GM12878 (cell line): ENCODE results near the gene NFATC2. TPM values are rescaled to one million over a fixed set of nuclear protein-coding genes. Genes with fewer than 3 reads are reported as not detected.

Experiments
- ATAC-seq: fragments of 200-7000 bp; cut with Tn5 transposase; 3 replicates; pipeline ENCODE4 v1.9.1; 2020; ENCODE audit warnings: mild to moderate bottlenecking, moderate library complexity
- BruUV-seq: library from RNA; stranded (reverse); fragments of 400-500 nt; replicated peaks from 2 replicates; lab custom pipeline; 2021; lab: Mats Ljungman, UMichigan
- CTCF ChIA-PET: fragments of 300-600 bp; sonication (Branson Sonifier 250); formaldehyde crosslinking; extraction: SDS; loops from one replicate; lab custom pipeline; 2021; ENCODE audit warnings: inconsistent platforms; lab: Yijun Ruan, JAX
- POLR2A ChIA-PET: fragments of 350-600 bp; formaldehyde crosslinking; extraction: SDS; loops from one replicate; lab custom pipeline; 2021; ENCODE audit warnings: inconsistent platforms; lab: Charles Lee
- RAD21 ChIA-PET: fragments of 300-600 bp; sonication (Branson Sonifier 250); formaldehyde crosslinking; loops from one replicate; lab custom pipeline; 2023; ENCODE audit warnings: antibody characterized with exemption; ENCODE audit not compliant: unreplicated experiment; lab: Charles Lee
- SMC1A ChIA-PET: fragments of 300-600 bp; sonication (Branson Sonifier 250); formaldehyde crosslinking; loops from one replicate; lab custom pipeline; 2023; ENCODE audit not compliant: unreplicated experiment, uncharacterized antibody; lab: Charles Lee
- DNase-seq: peaks from one replicate; pipeline ENCODE4 v3.0.0-alpha.2; 2011; ENCODE audit warnings: low read depth, low spot score
- FAIRE-seq: peaks from 3 replicates; lab custom pipeline; 2011; peaks lifted over from hg19 to GRCh38; lab: Jason Lieb, UNC
- H2AFZ ChIP-seq: 2 replicates; pipeline ENCODE4 v1.6.0; 2011; ENCODE audit warnings: low read depth, low read length, control low read depth; ENCODE audit not compliant: control insufficient read depth
- H3K27ac ChIP-seq: 2 replicates; pipeline ENCODE4 v1.5.1; 2011; ENCODE audit warnings: control low read depth; ENCODE audit not compliant: control insufficient read depth, insufficient read depth
- H3K27me3 ChIP-seq, 2 experiments: replicated peaks in 1 of 2; 2 replicates each; pipeline versions ENCODE4 v1.6.0 to v1.6.1; 2011; ENCODE audit warnings: low read length in 1 of 2; ENCODE audit not compliant: control insufficient read depth in 2 of 2, insufficient read depth in 2 of 2
- H3K36me3 ChIP-seq, 2 experiments: 2 replicates each; pipeline ENCODE4 v1.5.1; 2011; ENCODE audit warnings: low read length in 1 of 2; ENCODE audit not compliant: control insufficient read depth in 2 of 2, insufficient read depth in 2 of 2
- H3K4me1 ChIP-seq: 2 replicates; pipeline ENCODE4 v1.6.1; 2011; ENCODE audit warnings: mild to moderate bottlenecking, low read length, moderate library complexity, mixed read lengths; ENCODE audit not compliant: control insufficient read depth, insufficient read depth
- H3K4me2 ChIP-seq: 2 replicates; pipeline ENCODE4 v1.6.0; 2011; ENCODE audit warnings: control low read depth; ENCODE audit not compliant: control insufficient read depth, insufficient read depth
- H3K4me3 ChIP-seq: fragments of 200-600 bp; sonication (generic); 2 replicates; pipeline ENCODE4 v1.5.1; 2016
- H3K79me2 ChIP-seq: 2 replicates; pipeline ENCODE4 v1.6.0; 2011; ENCODE audit warnings: low read length; ENCODE audit not compliant: control insufficient read depth, insufficient read depth
- H3K9ac ChIP-seq: 2 replicates; pipeline ENCODE4 v1.8.0; 2011; ENCODE audit warnings: low read length, control low read depth, mixed read lengths; ENCODE audit not compliant: control insufficient read depth, insufficient read depth
- H3K9me3 ChIP-seq: replicated peaks from 3 replicates; pipeline ENCODE4 v1.5.1; 2011; ENCODE audit warnings: mild to moderate bottlenecking, low read length; ENCODE audit not compliant: control insufficient read depth, insufficient read depth
- H4K20me1 ChIP-seq: 2 replicates; pipeline ENCODE4 v1.6.0; 2011; ENCODE audit not compliant: control insufficient read depth, insufficient read depth
- ASH2L ChIP-seq: fragments of 300-600, 200-600 bp; sonication (generic); IDR thresholded peaks from 2 replicates; pipeline ENCODE4 v1.6.1; 2017; ENCODE audit warnings: low read depth, mild to moderate bottlenecking, borderline replicate concordance
- BCL3 ChIP-seq: IDR thresholded peaks from 2 replicates; pipeline ENCODE4 v1.6.1; 2011; ENCODE audit warnings: borderline replicate concordance, low read depth, mild to moderate bottlenecking, moderate library complexity, low read length; ENCODE audit not compliant: insufficient read depth, poor library complexity, severe bottlenecking
- CBX5 ChIP-seq: sonication (generic); IDR thresholded peaks from 2 replicates; pipeline ENCODE4 v1.6.1; 2016; ENCODE audit warnings: low read depth, moderate library complexity, mild to moderate bottlenecking, inconsistent platforms
- ESRRA ChIP-seq: IDR thresholded peaks from 2 replicates; pipeline ENCODE4 v1.6.1; 2012; ENCODE audit warnings: mild to moderate bottlenecking, low read length, improper control_type of control experiment
- KAT2A ChIP-seq: conservative IDR thresholded peaks from 2 replicates; pipeline ENCODE4 v1.6.1; 2011; ENCODE audit warnings: low read depth, low read length; ENCODE audit not compliant: control insufficient read depth
- POLR2AphosphoS5 ChIP-seq: IDR thresholded peaks from 2 replicates; pipeline ENCODE4 v1.6.1; 2011; ENCODE audit warnings: mild to moderate bottlenecking, low read length, inconsistent platforms
- RAD21 ChIP-seq: IDR thresholded peaks from 2 replicates; pipeline ENCODE4 v1.6.1; 2011; ENCODE audit warnings: mild to moderate bottlenecking, low read depth, low read length, moderate library complexity; ENCODE audit not compliant: insufficient read depth
- RELB ChIP-seq: fragments of 450-650 bp; IDR thresholded peaks from 2 replicates; pipeline ENCODE4 v1.6.1; 2017; ENCODE audit warnings: low read depth, mild to moderate bottlenecking, moderate library complexity
- REST ChIP-seq: IDR thresholded peaks from 2 replicates; pipeline ENCODE4 v1.6.1; 2012; ENCODE audit warnings: mild to moderate bottlenecking, low read depth, low read length
- SREBF2 ChIP-seq: IDR thresholded peaks from 2 replicates; pipeline ENCODE4 v1.6.1; 2012; ENCODE audit warnings: mild to moderate bottlenecking, low read length
- TAF1 ChIP-seq: IDR thresholded peaks from 2 replicates; pipeline ENCODE4 v1.6.1; 2011; ENCODE audit warnings: mild to moderate bottlenecking, low read depth, low read length, borderline replicate concordance
- TBL1XR1 ChIP-seq: IDR thresholded peaks from 2 replicates; pipeline ENCODE4 v1.6.1; 2012; ENCODE audit warnings: low read depth, low read length, improper control_type of control experiment
- USF1 ChIP-seq: IDR thresholded peaks from 2 replicates; pipeline ENCODE4 v1.6.1; 2011; ENCODE audit warnings: borderline replicate concordance, low read depth, mild to moderate bottlenecking, moderate library complexity, mixed read lengths, low read length; ENCODE audit not compliant: insufficient read depth; ENCODE audit errors: extremely low read length
- ZNF24 ChIP-seq: fragments of 450-650 bp; IDR thresholded peaks from 2 replicates; pipeline ENCODE4 v1.6.1; 2017; ENCODE audit warnings: antibody characterized with exemption, mild to moderate bottlenecking
- WGBS: methylation state at CpG from one replicate; pipeline ENCODE4 v1.1.6; 2016; ENCODE audit warnings: low lambda C conversion rate; ENCODE audit not compliant: insufficient replicate concordance, insufficient coverage; ENCODE audit errors: missing lambda C conversion rate; 5-methylcytosine and 5-hydroxymethylcytosine counted together
- in situ Hi-C: fragments of 300-500 bp; cut with MboI; formaldehyde crosslinking; loops from 9 replicates; pipeline ENCODE4 v1.14.3; 2018; ENCODE audit warnings: mixed read lengths
- intact Hi-C: fragments of 100-400 bp; cut with micrococcal nuclease; formaldehyde crosslinking; loops from one replicate; pipeline ENCODE4 v1.14.2; 2022; ENCODE audit not compliant: unreplicated experiment
- polyA plus RNA-seq, 11 experiments: library from polyadenylated mRNA; depleted of rRNA in 4 of 11; unstranded in 6 of 11; stranded (reverse) in 5 of 11; fragments of >200 nt; fragmentation: Nextera tagmentation in 4 of 11; fragmentation: Illumina TruSeq in 1 of 11; extraction: Ambion mirVana in 4 of 11; extraction: Trizol in 1 of 11; gene quantifications; 1 replicate in 1 of 11; 2 replicates in 10 of 11; pipeline versions ENCODE4 v1.2.1 to v1.2.3, GENCODE V29; 2011 to 2016; ENCODE audit warnings: inconsistent platforms in 2 of 11, missing spikeins in 2 of 11, low read depth in 1 of 11
- total RNA-seq, 4 experiments: library from RNA; depleted of rRNA in 3 of 4; stranded (reverse); fragments of >200 nt in 3 of 4; fragmentation: Illumina TruSeq in 1 of 4; extraction: Trizol in 1 of 4; gene quantifications; 2 replicates each; pipeline versions ENCODE4 v1.2.1 to v1.2.3, GENCODE V29; 2013 to 2021

The NFATC2 gene
- total and polyA plus RNA-seq, 10 of the 15 experiments (the other 5 are each of a cell fraction or from before 2014, with no cell fraction given) = 3.3 to 20.0 (median 7.3) TPM

GRCh38 chr20:51352791-51353190, 189.7 kb downstream of the NFATC2 start (continued):
- TF ChIP-seq RELB (no peak), REST (no peak), ASH2L (no peak), CBX5 (no peak)

- 28% methylated on average over 6 of the region's 6 CpGs for WGBS
- H3K4me3 ChIP-seq = no peak overlapping the region
- no peaks in the 10 kb centered on the region for H4K20me1 ChIP-seq
- no peak for DNase-seq
- ChIA-PET RAD21 (no interaction called here), SMC1A (interaction anchor here (1.1 kb wide), 1 partner anchor 24 kb away, joined by 4 read pairs; no protein-coding TSS in a partner anchor), POLR2A (no interaction called here), CTCF (interaction anchor here (0.7 kb wide), 1 partner anchor 364 kb away, joined by 3 read pairs; no protein-coding TSS in a partner anchor)
- H3K27me3 ChIP-seq = no peaks in the 10 kb centered on the region; a peak in 1 of 4 replicates
- FAIRE-seq = no peak
- no peak overlapping the region for H2AFZ ChIP-seq
- BruUV-seq = no TSS peak
- H3K27ac ChIP-seq = no peak overlapping the region
- in situ Hi-C loops (no loop called here), intact Hi-C loops (no loop called here)
- H3K9me3 ChIP-seq = no peaks in the 10 kb centered on the region
- ATAC-seq = no peak
- H3K79me2 ChIP-seq = no peaks in the 10 kb centered on the region
- no peak overlapping the region for H3K9ac ChIP-seq
- H3K36me3 ChIP-seq = no peaks in the 10 kb centered on the region
- no peak overlapping the region for H3K4me2 ChIP-seq
- H3K4me1 ChIP-seq = no peaks in the 10 kb centered on the region
- no peak for TF ChIP-seq TBL1XR1
- no peak for TF ChIP-seq TAF1
- TF ChIP-seq ESRRA = no peak
- no peak for TF ChIP-seq ZNF24
- TF ChIP-seq RAD21 = no peak
- no peak for TF ChIP-seq KAT2A
- no peak for TF ChIP-seq SREBF2
- TF ChIP-seq USF1 = no peak
- no peak for TF ChIP-seq BCL3
- no peak for TF ChIP-seq POLR2AphosphoS5
These were observed 191.4 kb downstream of the NFATC2 start for GRCh38 chr20:51350941-51351631.
